Mesenchymal stem cell (in vitro differentiated cells and primary cell): Measurements from ENCODE around the gene RTN3.

Experiments
- DNase-seq: peaks from one replicate; pipeline ENCODE4 v3.0.0-alpha.2; 2013
- H2AFZ ChIP-seq: one replicate; pipeline ENCODE4 v1.6.1; 2013; ENCODE audit warnings: low read depth, mild to moderate bottlenecking, control low read depth, inconsistent platforms, low read length, moderate library complexity
- H2AK5ac ChIP-seq: 2 replicates; pipeline ENCODE4 v1.6.1; 2013; ENCODE audit warnings: low read length, moderate library complexity, mild to moderate bottlenecking, inconsistent platforms; ENCODE audit not compliant: severe bottlenecking
- H2BK120ac ChIP-seq: one replicate; pipeline ENCODE4 v1.6.1; 2013; ENCODE audit warnings: low read depth, mild to moderate bottlenecking, inconsistent platforms, low read length, moderate library complexity
- H2BK12ac ChIP-seq, 2 experiments: one replicate each; pipeline ENCODE4 v1.6.1; 2013; ENCODE audit warnings: inconsistent platforms in 2 of 2, low read length in 2 of 2, mild to moderate bottlenecking in 2 of 2, moderate library complexity in 2 of 2, control low read depth in 1 of 2
- H2BK15ac ChIP-seq: one replicate; pipeline ENCODE4 v1.6.1; 2013; ENCODE audit warnings: mild to moderate bottlenecking, low read depth, inconsistent platforms; ENCODE audit not compliant: poor library complexity, severe bottlenecking
- H2BK5ac ChIP-seq: 2 replicates; pipeline ENCODE4 v1.6.1; 2013; ENCODE audit warnings: low read depth, mild to moderate bottlenecking, low read length, control low read depth, inconsistent platforms; ENCODE audit not compliant: poor library complexity, severe bottlenecking
- H3K14ac ChIP-seq, 2 experiments: one replicate each; pipeline ENCODE4 v1.6.1; 2013; ENCODE audit warnings: inconsistent platforms in 2 of 2, low read length in 2 of 2, control low read depth in 1 of 2, mild to moderate bottlenecking in 1 of 2, moderate library complexity in 1 of 2
- H3K18ac ChIP-seq, 2 experiments: one replicate each; pipeline ENCODE4 v1.6.1; 2013; ENCODE audit warnings: inconsistent platforms in 2 of 2, low read length in 2 of 2, control low read depth in 1 of 2, low read depth in 1 of 2, mild to moderate bottlenecking in 1 of 2
- H3K23ac ChIP-seq, 2 experiments: one replicate each; pipeline ENCODE4 v1.6.1; 2013; ENCODE audit warnings: inconsistent platforms in 2 of 2, low read length in 2 of 2, mild to moderate bottlenecking in 2 of 2, moderate library complexity in 2 of 2, control low read depth in 1 of 2
- H3K27ac ChIP-seq: 2 replicates; pipeline ENCODE4 v1.5.1; 2013; ENCODE audit warnings: mild to moderate bottlenecking, moderate library complexity, low read length, control low read depth, inconsistent platforms; ENCODE audit not compliant: poor library complexity, severe bottlenecking
- H3K27me3 ChIP-seq, 2 experiments: 2 replicates each; pipeline versions ENCODE4 v1.6.1 to v1.7.0; 2013; ENCODE audit warnings: low read length in 2 of 2, mild to moderate bottlenecking in 2 of 2, moderate library complexity in 2 of 2, control low read depth in 1 of 2, inconsistent platforms in 1 of 2; ENCODE audit not compliant: control insufficient read depth in 1 of 2, insufficient read depth in 1 of 2
- H3K36me3 ChIP-seq, 2 experiments: 2 replicates each; pipeline versions ENCODE4 v1.6.1 to v1.7.0; 2013; ENCODE audit warnings: low read length in 2 of 2, control low read depth in 1 of 2, inconsistent platforms in 1 of 2, low read depth in 1 of 2, mild to moderate bottlenecking in 1 of 2; ENCODE audit not compliant: insufficient read depth in 2 of 2, control insufficient read depth in 1 of 2
- H3K4ac ChIP-seq, 2 experiments: one replicate each; pipeline ENCODE4 v1.6.1; 2013; ENCODE audit warnings: inconsistent platforms in 2 of 2, low read length in 2 of 2, mild to moderate bottlenecking in 2 of 2, moderate library complexity in 2 of 2, control low read depth in 1 of 2, low read depth in 1 of 2
- H3K4me1 ChIP-seq: 2 replicates; pipeline ENCODE4 v1.6.1; 2013; ENCODE audit warnings: low read depth, low read length, control low read depth; ENCODE audit not compliant: control insufficient read depth, insufficient read depth
- H3K4me2 ChIP-seq: 2 replicates; pipeline ENCODE4 v1.6.1; 2013; ENCODE audit warnings: low read length, mild to moderate bottlenecking, inconsistent platforms; ENCODE audit not compliant: poor library complexity, severe bottlenecking
- H3K4me3 ChIP-seq, 2 experiments: 2 replicates each; pipeline versions ENCODE4 v1.5.1 to v1.7.0; 2013; ENCODE audit warnings: low read length in 2 of 2, mild to moderate bottlenecking in 2 of 2, control low read depth in 1 of 2, low read depth in 1 of 2; ENCODE audit not compliant: insufficient read depth in 1 of 2
- H3K79me1 ChIP-seq: replicated peaks from 2 replicates; pipeline ENCODE4 v1.6.1; 2013; ENCODE audit warnings: mild to moderate bottlenecking, control low read depth, low read length, inconsistent platforms; ENCODE audit not compliant: poor library complexity, severe bottlenecking
- H3K9ac ChIP-seq: 2 replicates; pipeline ENCODE4 v1.7.0; 2013; ENCODE audit warnings: mild to moderate bottlenecking, low read length, moderate library complexity
- H3K9me3 ChIP-seq: 2 replicates; pipeline ENCODE4 v1.7.0; 2013; ENCODE audit warnings: mild to moderate bottlenecking, low read length; ENCODE audit not compliant: control insufficient read depth
- H4K8ac ChIP-seq: one replicate; pipeline ENCODE4 v1.6.1; 2013; ENCODE audit warnings: inconsistent platforms, mild to moderate bottlenecking, low read length, moderate library complexity
- H4K91ac ChIP-seq: one replicate; pipeline ENCODE4 v1.6.1; 2013; ENCODE audit warnings: mild to moderate bottlenecking, low read length, inconsistent platforms
- WGBS: methylation state at CpG from one replicate; pipeline ENCODE4 v1.1.7; 2013; ENCODE audit warnings: mixed read lengths; 5-methylcytosine and 5-hydroxymethylcytosine counted together

Gene RTN3

DNA sequence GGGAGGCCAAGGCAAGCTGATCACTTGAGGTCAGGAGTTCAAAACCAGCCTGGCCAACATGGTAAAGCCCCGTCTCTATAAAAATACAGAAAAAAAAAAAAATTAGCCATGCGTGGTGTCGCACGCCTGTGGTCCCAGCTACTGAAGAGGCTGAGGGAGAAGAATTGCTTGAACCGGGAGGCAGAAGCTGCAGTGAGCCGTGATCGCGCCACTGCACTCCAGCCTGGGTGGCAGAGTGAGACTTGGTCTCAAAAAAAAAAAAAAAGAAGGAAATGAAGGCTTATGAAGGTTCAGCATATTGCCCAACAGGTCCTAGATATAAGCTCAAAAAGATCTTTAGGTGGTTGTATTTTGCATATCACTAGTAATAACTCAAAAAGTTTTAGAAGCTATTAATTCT is 20.3 kb upstream of the RTN3 start:
- Histone ChIP-seq H2BK15ac (no peak overlapping the region), H3K79me1 (peaks cover 3% of the 10 kb centered on the region), H3K4me1 (peaks cover 10% of the 10 kb centered on the region), H3K14ac (no peak overlapping the region), H2AK5ac (no peak overlapping the region), H3K4me3 (no peak overlapping the region), H4K8ac (no peak overlapping the region), H3K36me3 (peaks cover 10 to 32% of the 10 kb centered on the region in 2 experiments), H2BK12ac (no peak overlapping the region), H2BK5ac (no peak overlapping the region), H3K9ac (no peak overlapping the region), H3K18ac (no peak overlapping the region), H3K23ac (no peak overlapping the region), H3K4me2 (no peak overlapping the region), H3K9me3 (no peaks in the 10 kb centered on the region), H2BK120ac (no peak overlapping the region), H4K91ac (no peak overlapping the region), H3K27me3 (no peaks in the 10 kb centered on the region), H3K27ac (no peak overlapping the region), H3K4ac (no peak overlapping the region), H2AFZ (no peak overlapping the region)
- DNase-seq: no peak
- 97% methylated on average over 7 of the region's 8 CpGs for WGBS

DNA sequence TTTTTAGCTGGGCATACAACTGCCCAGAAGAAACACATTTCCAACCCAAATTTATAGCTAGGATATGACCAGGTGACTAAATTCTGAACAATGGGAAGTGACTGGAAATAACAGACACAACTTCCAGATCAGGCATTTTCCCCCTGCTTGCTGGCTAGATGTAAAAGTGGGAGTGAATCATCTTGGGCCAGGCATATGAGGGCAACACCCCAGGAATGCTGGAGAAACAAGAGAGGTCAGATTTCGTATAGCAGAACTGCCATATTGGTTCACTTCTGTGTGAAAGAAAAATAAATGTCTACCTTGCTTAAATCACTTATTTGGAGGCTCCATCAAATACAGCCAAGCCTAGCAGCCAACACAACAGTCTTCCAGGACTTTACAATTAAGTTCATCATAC is 17.5 kb upstream of the RTN3 start:
- Histone ChIP-seq H3K27me3 (no peaks in the 10 kb centered on the region), H3K36me3 (peaks cover 3 to 17% of the 10 kb centered on the region in 2 experiments), H4K8ac (no peak overlapping the region), H3K4me1 (peaks cover 17% of the 10 kb centered on the region), H2BK12ac (no peak overlapping the region), H3K27ac (peak overlapping the region; percentile 59), H4K91ac (no peak overlapping the region), H3K18ac (no peak overlapping the region), H3K9ac (peak overlapping the region; percentile 42), H2BK5ac (no peak overlapping the region), H2AFZ (no peak overlapping the region), H3K14ac (no peak overlapping the region), H3K23ac (no peak overlapping the region), H2AK5ac (no peak overlapping the region), H3K9me3 (no peaks in the 10 kb centered on the region), H3K4me2 (no peak overlapping the region), H3K4ac (no peak overlapping the region), H2BK120ac (no peak overlapping the region), H2BK15ac (no peak overlapping the region), H3K4me3 (peak overlapping the region in 1 of 2 experiments; percentile 2), H3K79me1 (no peaks in the 10 kb centered on the region)
- DNase-seq: peak; percentile 55
- WGBS: 0% methylated on average over 1 of the region's 1 CpG

DNA sequence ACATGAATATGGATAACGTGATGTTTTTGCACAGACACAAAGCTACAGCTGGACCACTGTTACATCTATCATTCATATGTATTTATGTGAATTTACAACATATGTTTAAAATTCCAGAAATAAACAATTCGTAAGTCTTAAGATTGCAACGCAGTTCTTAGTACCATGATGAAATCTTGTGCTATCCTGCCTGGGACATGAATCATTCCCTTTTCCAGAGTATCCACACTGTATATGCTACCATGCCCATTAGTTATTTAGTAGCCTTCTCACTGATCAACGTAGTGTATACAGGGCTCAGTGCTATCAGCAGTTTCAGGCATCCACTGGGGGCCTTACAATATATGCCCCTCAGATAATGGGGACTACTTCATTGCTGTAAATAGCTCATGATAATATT is 14.4 kb upstream of the RTN3 start:
- H3K18ac ChIP-seq: no peak overlapping the region
- no peak overlapping the region for H2BK12ac ChIP-seq
- no peak overlapping the region for H3K27ac ChIP-seq
- H3K4me1 ChIP-seq: peaks cover 24% of the 10 kb centered on the region
- 14% methylated on average over 3 of the region's 4 CpGs for WGBS
- no peak overlapping the region for H2BK120ac ChIP-seq
- no peaks in the 10 kb centered on the region for H3K27me3 ChIP-seq
- no peak overlapping the region for H4K8ac ChIP-seq
- H3K23ac ChIP-seq: no peak overlapping the region
- peaks cover 0 to 15% of the 10 kb centered on the region in 2 experiments for H3K36me3 ChIP-seq
- H3K4me2 ChIP-seq: no peak overlapping the region
- no peaks in the 10 kb centered on the region for H3K9me3 ChIP-seq
- H3K79me1 ChIP-seq: no peaks in the 10 kb centered on the region
- peak overlapping the region in 1 of 2 experiments; percentile 81 for H3K4me3 ChIP-seq
- peak; percentile 90 for DNase-seq
- no peak overlapping the region for H2AFZ ChIP-seq
- no peak overlapping the region for H2BK5ac ChIP-seq
- no peak overlapping the region for H2BK15ac ChIP-seq
- peak overlapping the region; percentile 84 for H3K9ac ChIP-seq
- H3K14ac ChIP-seq: no peak overlapping the region
- no peak overlapping the region for H2AK5ac ChIP-seq
- H4K91ac ChIP-seq: no peak overlapping the region
- H3K4ac ChIP-seq: no peak overlapping the region

DNA sequence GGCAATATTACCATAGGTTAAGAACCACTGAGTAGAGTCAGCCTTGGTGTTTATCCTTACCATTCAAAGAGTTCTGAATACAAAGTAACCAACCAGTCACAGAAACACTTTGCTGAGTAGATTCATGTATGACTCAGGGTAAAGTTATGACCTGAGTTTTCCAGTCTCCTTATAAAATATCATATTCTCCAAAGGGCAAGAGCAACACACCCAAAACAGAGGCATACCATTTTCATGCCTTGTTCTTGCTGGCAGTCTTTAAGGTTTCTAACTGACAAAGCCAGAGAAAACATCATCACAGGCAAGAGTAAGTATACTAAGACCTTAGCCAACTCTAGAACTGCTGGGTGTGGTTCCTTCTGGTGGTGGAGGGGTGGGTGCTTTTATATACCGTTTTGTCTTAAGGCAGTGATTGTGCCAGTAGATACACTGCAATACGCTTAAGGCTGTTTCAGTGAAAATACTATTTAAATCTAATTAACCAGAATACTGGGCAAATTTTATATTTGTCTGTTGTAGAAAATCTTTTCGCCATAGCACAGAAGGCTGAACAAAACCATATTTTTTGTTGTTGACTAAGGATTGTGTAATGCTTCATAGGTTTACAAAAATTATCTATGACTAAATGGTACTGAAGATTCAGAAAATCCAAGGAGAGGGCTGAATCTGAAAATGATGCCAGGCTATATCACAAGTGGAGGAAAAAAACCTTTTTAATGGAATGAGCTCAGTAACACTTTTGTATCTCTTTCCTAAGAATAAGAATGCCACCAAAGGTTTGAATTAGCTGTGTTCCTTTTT is 13.1 kb upstream of the RTN3 start:
- Histone ChIP-seq H3K23ac (no peak overlapping the region), H3K36me3 (peaks cover 0 to 15% of the 10 kb centered on the region in 2 experiments), H3K9ac (peak overlapping the region; percentile 84), H2BK12ac (peak overlapping the region in 1 of 2 experiments; percentile 38), H3K18ac (no peak overlapping the region), H3K4ac (no peak overlapping the region), H2AK5ac (no peak overlapping the region), H3K79me1 (no peaks in the 10 kb centered on the region), H3K14ac (no peak overlapping the region), H3K4me2 (peak overlapping the region; percentile 45), H3K9me3 (no peaks in the 10 kb centered on the region), H3K27ac (peak overlapping the region; percentile 84), H3K4me1 (peaks cover 24% of the 10 kb centered on the region), H2BK120ac (no peak overlapping the region), H2BK15ac (no peak overlapping the region), H2AFZ (no peak overlapping the region), H2BK5ac (peak overlapping the region; percentile 46), H4K91ac (no peak overlapping the region), H4K8ac (no peak overlapping the region), H3K4me3 (peak overlapping the region in 1 of 2 experiments; percentile 81), H3K27me3 (no peaks in the 10 kb centered on the region)
- peak; percentile 89 for DNase-seq
- WGBS: 100% methylated on average over 1 of the region's 3 CpGs
